ENCODE measurements around the gene PRKAR1B. TPM values are rescaled to one million over a fixed set of nuclear protein-coding genes. Genes with fewer than 3 reads are reported as not detected.

Gene PRKAR1B
- total and polyA plus RNA-seq, 9 donors, result 14.3 to 49.0 (median 34.0) TPM

- TF ChIP-seq EP300 (IDR thresholded peaks at IDR 0.05), result no peak
- TF ChIP-seq CTCF (IDR thresholded peaks at IDR 0.05), result peak in 2 of 3 donors; percentile 26 to 36
- no peak for TF ChIP-seq POLR2A (IDR thresholded peaks at IDR 0.05)
- H3K27me3 ChIP-seq, result peaks cover 7% of the 10 kb centered on the region
- H3K9me3 ChIP-seq, result no peaks in the 10 kb centered on the region
- H3K4me1 ChIP-seq (ENCODE audit: insufficient read depth), result peaks cover 15% of the 10 kb centered on the region
- WGBS, 3 donors, result 0 to 1% (median 1%) methylated on average over 20 to 126 of the region's 132 CpGs
- H3K36me3 ChIP-seq, result no peaks in the 10 kb centered on the region
- DNase-seq, result peak in 2 of 5 donors; percentile 60 to 67
- peak within 1 kb of the TSS; percentile 46 for H3K4me3 ChIP-seq
- peak within 1 kb of the TSS in 1 of 2 donors; percentile 52 for H3K27ac ChIP-seq
- intact Hi-C loops (cut with DNase I), result loop anchor here in 3 of 4 donors (5.0 to 10.0 kb wide), 5 partner anchors 148 to 355 kb away; partner anchors contain the start of gene GET4 (in 1 of the 3)
Measured at GRCh38 chr7:519484-520390, 207.3 kb downstream of the PRKAR1B start, which contains the start of gene PDGFA. PDGFA (minus strand) TSS chr7:519846; CDS start chr7:519001, 845 bp downstream.

- WGBS, 3 donors, result 1 to 2% (median 1%) methylated on average over 68 to 93 of the region's 93 CpGs
Measured at GRCh38 chr7:518630-519483, 208.2 kb downstream of the PRKAR1B start.

GRCh38 chr7:517774-518629 lies 209.1 kb downstream of the PRKAR1B start:
- peak overlapping the region; percentile 46 for H3K4me3 ChIP-seq
- H3K36me3 ChIP-seq, result no peaks in the 10 kb centered on the region
- WGBS, 3 donors, result 1% methylated on average over 66 to 70 of the region's 70 CpGs
- peaks cover 14% of the 10 kb centered on the region for H3K4me1 ChIP-seq (ENCODE audit: insufficient read depth)
- no peaks in the 10 kb centered on the region for H3K9me3 ChIP-seq
- no peak for TF ChIP-seq CTCF (IDR thresholded peaks at IDR 0.05)
- TF ChIP-seq EP300 (IDR thresholded peaks at IDR 0.05), result no peak
- no peak for TF ChIP-seq POLR2A (IDR thresholded peaks at IDR 0.05)
- peak overlapping the region in 1 of 2 donors; percentile 52 for H3K27ac ChIP-seq
- peaks cover 6% of the 10 kb centered on the region for H3K27me3 ChIP-seq
- DNase-seq, result peak in 4 of 5 donors; percentile 26 to 75 (median 57)
- intact Hi-C loops (cut with DNase I), result loop anchor here in 2 of 4 donors (5.0 to 10.0 kb wide), 3 partner anchors 149 to 257 kb away; no protein-coding TSS in a partner anchor

More at GRCh38 chr7:518630-519483, 208.2 kb downstream of the PRKAR1B start:
- Histone ChIP-seq H3K4me1 (ENCODE audit: insufficient read depth) (peaks cover 15% of the 10 kb centered on the region), H3K36me3 (no peaks in the 10 kb centered on the region), H3K4me3 (peak overlapping the region; percentile 46), H3K27ac (peak overlapping the region in 1 of 2 donors; percentile 52), H3K27me3 (peaks cover 7% of the 10 kb centered on the region), H3K9me3 (no peaks in the 10 kb centered on the region)
- peak; percentile 49 to 74 (median 67) for DNase-seq
- TF ChIP-seq CTCF (IDR thresholded peaks at IDR 0.05) (no peak), POLR2A (IDR thresholded peaks at IDR 0.05) (no peak), EP300 (IDR thresholded peaks at IDR 0.05) (no peak)
- intact Hi-C loops (cut with DNase I), result loop anchor here in 2 of 4 donors (5.0 to 10.0 kb wide), 3 partner anchors 148 to 256 kb away; no protein-coding TSS in a partner anchor
